ENCODE results near the gene UGT1A10. TPM values are rescaled to one million over a fixed set of nuclear protein-coding genes. Genes with fewer than 3 reads are reported as not detected.

Gene UGT1A10
- polyA plus RNA-seq, 1 donor from 2014 or later: not detected

- no peaks in the 10 kb centered on the region for H3K36me3 ChIP-seq (ENCODE audit: insufficient read depth, low read length)
- no peaks in the 10 kb centered on the region for H3F3A ChIP-seq (ENCODE audit: insufficient read depth, low read length, poor library complexity, severe bottlenecking)
- H3K4me2 ChIP-seq (ENCODE audit: low read length): no peak overlapping the region
- H3K4me3 ChIP-seq (ENCODE audit: low read length): no peak overlapping the region
- H3K9me3 ChIP-seq (ENCODE audit: low read length): no peaks in the 10 kb centered on the region
- H3K79me2 ChIP-seq (replicated peaks; ENCODE audit: insufficient read depth, low read length): no peaks in the 10 kb centered on the region
- no peak overlapping the region for H3K9ac ChIP-seq (ENCODE audit: low read length)
- TF ChIP-seq CTCF (IDR thresholded peaks at IDR 0.05; ENCODE audit: poor library complexity, severe bottlenecking): no peak
- TF ChIP-seq EP300 (conservative IDR thresholded peaks at IDR 0.05; ENCODE audit: poor library complexity, severe bottlenecking): no peak
- no peak for TF ChIP-seq REST (IDR thresholded peaks at IDR 0.05; ENCODE audit: borderline replicate concordance)
- no peak for TF ChIP-seq SMC3 (conservative IDR thresholded peaks at IDR 0.05; ENCODE audit: poor library complexity)
- TF ChIP-seq EZH2 (IDR thresholded peaks at IDR 0.05; ENCODE audit: borderline replicate concordance, insufficient read depth, low read length, poor library complexity, severe bottlenecking): no peak
- TF ChIP-seq POLR2AphosphoS5 (IDR thresholded peaks at IDR 0.05): no peak
- no peak for TF ChIP-seq TAF1 (IDR thresholded peaks at IDR 0.05; ENCODE audit: low read depth)
- no peak for TF ChIP-seq RAD21 (conservative IDR thresholded peaks at IDR 0.05)
- TF ChIP-seq MXI1 (conservative IDR thresholded peaks at IDR 0.05; ENCODE audit: poor library complexity, severe bottlenecking): no peak
- H3K27me3 ChIP-seq (ENCODE audit: insufficient read depth, low read depth, low read length): no peaks in the 10 kb centered on the region
- H3K9me2 ChIP-seq (ENCODE audit: insufficient read depth, low read length): no peaks in the 10 kb centered on the region
- no peak overlapping the region for H3K27ac ChIP-seq (ENCODE audit: low read length)
- H4K20me1 ChIP-seq (ENCODE audit: insufficient read depth): no peaks in the 10 kb centered on the region
- no peak overlapping the region for H2AFZ ChIP-seq (ENCODE audit: low read depth, low read length)
Measured at GRCh38 chr2:233705911-233706506, 69.8 kb downstream of the UGT1A10 start.

GRCh38 chr2:233706720-233707119 is 70.5 kb downstream of the UGT1A10 start:
- H3K4me2 ChIP-seq (ENCODE audit: low read length): no peak overlapping the region
- H4K20me1 ChIP-seq (ENCODE audit: insufficient read depth): no peaks in the 10 kb centered on the region
- no peak overlapping the region for H3K27ac ChIP-seq (ENCODE audit: low read length)
- H3K9me2 ChIP-seq (ENCODE audit: insufficient read depth, low read length): no peaks in the 10 kb centered on the region
- H2AFZ ChIP-seq (ENCODE audit: low read depth, low read length): no peak overlapping the region
- no peaks in the 10 kb centered on the region for H3F3A ChIP-seq (ENCODE audit: insufficient read depth, low read length, poor library complexity, severe bottlenecking)
- H3K79me2 ChIP-seq (replicated peaks; ENCODE audit: insufficient read depth, low read length): no peaks in the 10 kb centered on the region
- no peaks in the 10 kb centered on the region for H3K27me3 ChIP-seq (ENCODE audit: insufficient read depth, low read depth, low read length)
- no peak overlapping the region for H3K9ac ChIP-seq (ENCODE audit: low read length)
- no peaks in the 10 kb centered on the region for H3K36me3 ChIP-seq (ENCODE audit: insufficient read depth, low read length)
- no peaks in the 10 kb centered on the region for H3K9me3 ChIP-seq (ENCODE audit: low read length)
- H3K4me3 ChIP-seq (ENCODE audit: low read length): no peak overlapping the region
- TF ChIP-seq EP300 (conservative IDR thresholded peaks at IDR 0.05; ENCODE audit: poor library complexity, severe bottlenecking) (no peak), RAD21 (conservative IDR thresholded peaks at IDR 0.05) (no peak), REST (IDR thresholded peaks at IDR 0.05; ENCODE audit: borderline replicate concordance) (no peak), EZH2 (IDR thresholded peaks at IDR 0.05; ENCODE audit: borderline replicate concordance, insufficient read depth, low read length, poor library complexity, severe bottlenecking) (no peak), MXI1 (conservative IDR thresholded peaks at IDR 0.05; ENCODE audit: poor library complexity, severe bottlenecking) (no peak), CTCF (IDR thresholded peaks at IDR 0.05; ENCODE audit: poor library complexity, severe bottlenecking) (no peak), POLR2AphosphoS5 (IDR thresholded peaks at IDR 0.05) (no peak), TAF1 (IDR thresholded peaks at IDR 0.05; ENCODE audit: low read depth) (no peak), SMC3 (conservative IDR thresholded peaks at IDR 0.05; ENCODE audit: poor library complexity) (no peak)

Measured in neural cell (in vitro differentiated cells).